Neuronal stem cell (in vitro differentiated cells): ENCODE data around the gene CFAP251.

ENCODE experiments used
- DNase-seq: peaks from one replicate; pipeline ENCODE4 v3.0.0-alpha.2; 2013; ENCODE audit warnings: low spot score
- H2AFZ ChIP-seq: one replicate; pipeline ENCODE4 v1.6.1; 2013; ENCODE audit warnings: mild to moderate bottlenecking, low read length, inconsistent platforms
- H2AK5ac ChIP-seq: 2 replicates; pipeline ENCODE4 v1.6.1; 2013; ENCODE audit warnings: low read depth, mild to moderate bottlenecking, inconsistent platforms, low read length, moderate library complexity, mixed read lengths
- H2BK120ac ChIP-seq: 2 replicates; pipeline ENCODE4 v1.6.1; 2013; ENCODE audit warnings: low read depth, mild to moderate bottlenecking, inconsistent platforms, low read length, moderate library complexity, mixed read lengths
- H2BK12ac ChIP-seq: one replicate; pipeline ENCODE4 v1.6.1; 2013; ENCODE audit warnings: low read length, inconsistent platforms
- H2BK15ac ChIP-seq: 2 replicates; pipeline ENCODE4 v1.6.1; 2013; ENCODE audit warnings: mild to moderate bottlenecking, low read length, inconsistent platforms, mixed read lengths
- H2BK5ac ChIP-seq: one replicate; pipeline ENCODE4 v1.6.1; 2013; ENCODE audit warnings: inconsistent platforms, mild to moderate bottlenecking, low read length, moderate library complexity
- H3K14ac ChIP-seq: one replicate; pipeline ENCODE4 v1.6.1; 2013; ENCODE audit warnings: low read length, inconsistent platforms
- H3K18ac ChIP-seq: 2 replicates; pipeline ENCODE4 v1.6.1; 2013; ENCODE audit warnings: low read length, inconsistent platforms
- H3K23ac ChIP-seq: 2 replicates; pipeline ENCODE4 v1.6.1; 2013; ENCODE audit warnings: low read depth, mild to moderate bottlenecking, mixed read lengths, low read length, inconsistent platforms; ENCODE audit not compliant: poor library complexity
- H3K27ac ChIP-seq: replicated peaks from 3 replicates; pipeline ENCODE4 v1.5.1; 2013; ENCODE audit warnings: low read length, inconsistent platforms
- H3K27me3 ChIP-seq, 3 experiments: 2 replicates each; pipeline ENCODE4 v1.6.1; 2013; ENCODE audit warnings: low read length in 3 of 3, mild to moderate bottlenecking in 2 of 3, inconsistent platforms in 1 of 3, low read depth in 1 of 3, mixed read lengths in 1 of 3, moderate library complexity in 1 of 3; ENCODE audit not compliant: control insufficient read depth in 3 of 3, insufficient read depth in 3 of 3
- H3K36me3 ChIP-seq, 2 donors: replicated peaks in 1 of 2; 2 replicates each; pipeline ENCODE4 v1.6.1; 2013; ENCODE audit warnings: low read length in 2 of 2; ENCODE audit not compliant: control insufficient read depth in 2 of 2, insufficient read depth in 2 of 2
- H3K4ac ChIP-seq: 2 replicates; pipeline ENCODE4 v1.6.1; 2013; ENCODE audit warnings: inconsistent platforms, mild to moderate bottlenecking, low read length, moderate library complexity
- H3K4me1 ChIP-seq, 2 donors: 1 replicate in 1 of 2; 2 replicates in 1 of 2; pipeline ENCODE4 v1.6.1; 2013; ENCODE audit warnings: low read length in 2 of 2, low read depth in 1 of 2; ENCODE audit not compliant: control insufficient read depth in 2 of 2, insufficient read depth in 1 of 2
- H3K4me2 ChIP-seq: one replicate; pipeline ENCODE4 v1.6.1; 2013; ENCODE audit warnings: mild to moderate bottlenecking, low read length, inconsistent platforms; ENCODE audit not compliant: insufficient read depth, poor library complexity, severe bottlenecking
- H3K4me3 ChIP-seq, 2 donors: 2 replicates each; pipeline ENCODE4 v1.5.1; 2013; ENCODE audit warnings: low read length in 2 of 2, mild to moderate bottlenecking in 2 of 2, inconsistent platforms in 1 of 2, moderate library complexity in 1 of 2
- H3K79me1 ChIP-seq: one replicate; pipeline ENCODE4 v1.6.1; 2013; ENCODE audit warnings: low read depth, mild to moderate bottlenecking, inconsistent platforms, low read length, moderate library complexity
- H3K9ac ChIP-seq: one replicate; pipeline ENCODE4 v1.6.1; 2013; ENCODE audit warnings: mild to moderate bottlenecking, low read depth, low read length, inconsistent platforms; ENCODE audit not compliant: poor library complexity
- H3K9me3 ChIP-seq, 2 donors: replicated peaks in 1 of 2; 2 replicates each; pipeline versions ENCODE3 to v1.6.1; 2013; ENCODE audit warnings: low read length in 2 of 2, mild to moderate bottlenecking in 2 of 2, inconsistent platforms in 1 of 2, low read depth in 1 of 2, mixed read lengths in 1 of 2, moderate library complexity in 1 of 2; ENCODE audit not compliant: control insufficient read depth in 2 of 2, insufficient read depth in 1 of 2
- H4K8ac ChIP-seq: one replicate; pipeline ENCODE4 v1.6.1; 2013; ENCODE audit warnings: low read depth, mild to moderate bottlenecking, inconsistent platforms, low read length, moderate library complexity
- H4K91ac ChIP-seq: one replicate; pipeline ENCODE4 v1.6.1; 2013; ENCODE audit warnings: low read length, low read depth, mild to moderate bottlenecking, inconsistent platforms; ENCODE audit not compliant: poor library complexity
- WGBS, 2 donors: extraction: QIAGEN DNeasy Blood & Tissue Kit; methylation state at CpG; one replicate each; pipeline ENCODE4 v1.1.7; 2013; ENCODE audit warnings: missing lambda C conversion rate in 2 of 2, mixed read lengths in 1 of 2; ENCODE audit not compliant: insufficient read length in 2 of 2, insufficient replicate concordance in 1 of 2; ENCODE audit errors: extremely low coverage in 2 of 2; 5-methylcytosine and 5-hydroxymethylcytosine counted together

Gene CFAP251

GRCh38 chr12:122046145-122046544 lies 127.8 kb downstream of the CFAP251 start:
- H2BK15ac ChIP-seq, result no peak overlapping the region
- H3K4me2 ChIP-seq, result no peak overlapping the region
- no peak overlapping the region for H3K9ac ChIP-seq
- no peak overlapping the region for H2AK5ac ChIP-seq
- peaks cover 45 to 90% of the 10 kb centered on the region in 2 donors for H3K36me3 ChIP-seq
- H3K18ac ChIP-seq, result no peak overlapping the region
- H3K27me3 ChIP-seq, result no peaks in the 10 kb centered on the region
- H4K91ac ChIP-seq, result no peak overlapping the region
- H3K79me1 ChIP-seq, result peaks cover 7% of the 10 kb centered on the region
- H3K4me3 ChIP-seq, result peak overlapping the region in 1 of 2 donors; percentile 42
- H2AFZ ChIP-seq, result no peak overlapping the region
- H3K14ac ChIP-seq, result no peak overlapping the region
- DNase-seq, result no peak
- no peaks in the 10 kb centered on the region for H3K4me1 ChIP-seq
- no peak overlapping the region for H4K8ac ChIP-seq
- H3K23ac ChIP-seq, result no peak overlapping the region
- peaks cover 0 to 11% of the 10 kb centered on the region in 2 donors for H3K9me3 ChIP-seq
- no CpG with 5 or more reads among the region's 7 CpGs for WGBS, 2 donors
- H3K4ac ChIP-seq, result no peak overlapping the region
- H2BK12ac ChIP-seq, result no peak overlapping the region
- no peak overlapping the region for H3K27ac ChIP-seq
- H2BK5ac ChIP-seq, result no peak overlapping the region
- no peak overlapping the region for H2BK120ac ChIP-seq

GRCh38 chr12:122048151-122048550 lies 129.8 kb downstream of the CFAP251 start:
- no peak overlapping the region for H2AK5ac ChIP-seq
- no CpG with 5 or more reads among the region's 8 CpGs for WGBS, 2 donors
- H4K8ac ChIP-seq, result no peak overlapping the region
- H3K9ac ChIP-seq, result no peak overlapping the region
- H3K36me3 ChIP-seq, result peaks cover 44 to 80% of the 10 kb centered on the region in 2 donors
- H4K91ac ChIP-seq, result no peak overlapping the region
- H2AFZ ChIP-seq, result no peak overlapping the region
- no peaks in the 10 kb centered on the region for H3K4me1 ChIP-seq
- H3K23ac ChIP-seq, result no peak overlapping the region
- no peak overlapping the region for H3K14ac ChIP-seq
- H3K79me1 ChIP-seq, result peaks cover 3% of the 10 kb centered on the region
- H2BK120ac ChIP-seq, result no peak overlapping the region
- DNase-seq, result no peak
- no peak overlapping the region for H2BK15ac ChIP-seq
- no peak overlapping the region for H3K4me3 ChIP-seq
- no peak overlapping the region for H3K18ac ChIP-seq
- H2BK5ac ChIP-seq, result no peak overlapping the region
- no peaks in the 10 kb centered on the region for H3K27me3 ChIP-seq
- no peak overlapping the region for H3K27ac ChIP-seq
- peaks cover 0 to 11% of the 10 kb centered on the region in 2 donors for H3K9me3 ChIP-seq
- no peak overlapping the region for H3K4ac ChIP-seq
- H2BK12ac ChIP-seq, result no peak overlapping the region
- H3K4me2 ChIP-seq, result no peak overlapping the region

GRCh38 chr12:122049827-122050226 lies 131.4 kb downstream of the CFAP251 start:
- Histone ChIP-seq H3K27ac (no peak overlapping the region), H4K91ac (no peak overlapping the region), H3K79me1 (no peaks in the 10 kb centered on the region), H3K4me1 (no peaks in the 10 kb centered on the region), H3K27me3 (no peaks in the 10 kb centered on the region), H3K9ac (peak overlapping the region; percentile 60), H2BK5ac (no peak overlapping the region), H4K8ac (no peak overlapping the region), H2AFZ (no peak overlapping the region), H3K23ac (no peak overlapping the region), H3K4me2 (no peak overlapping the region), H2BK120ac (no peak overlapping the region), H3K4ac (no peak overlapping the region), H3K36me3 (peaks cover 35 to 69% of the 10 kb centered on the region in 2 donors), H3K9me3 (peaks cover 0 to 3% of the 10 kb centered on the region in 2 donors), H3K14ac (no peak overlapping the region), H2AK5ac (no peak overlapping the region), H2BK12ac (no peak overlapping the region), H3K4me3 (no peak overlapping the region), H2BK15ac (no peak overlapping the region), H3K18ac (no peak overlapping the region)
- DNase-seq, result no peak
- no CpG with 5 or more reads among the region's 9 CpGs for WGBS, 2 donors

- no peak overlapping the region for H3K18ac ChIP-seq
- H4K91ac ChIP-seq, result no peak overlapping the region
- no CpG with 5 or more reads among the region's 20 CpGs for WGBS, 2 donors
- H2BK15ac ChIP-seq, result no peak overlapping the region
- no peak overlapping the region for H2BK120ac ChIP-seq
- no peak overlapping the region for H3K27ac ChIP-seq
- H3K9ac ChIP-seq, result no peak overlapping the region
- H3K4me2 ChIP-seq, result no peak overlapping the region
- H2BK12ac ChIP-seq, result no peak overlapping the region
- no peak overlapping the region for H3K4me3 ChIP-seq
- peaks cover 0 to 2% of the 10 kb centered on the region in 2 donors for H3K9me3 ChIP-seq
- peaks cover 36 to 69% of the 10 kb centered on the region in 2 donors for H3K36me3 ChIP-seq
- H2AK5ac ChIP-seq, result no peak overlapping the region
- no peak overlapping the region for H3K14ac ChIP-seq
- DNase-seq, result no peak
- no peak overlapping the region for H4K8ac ChIP-seq
- no peaks in the 10 kb centered on the region for H3K79me1 ChIP-seq
- no peak overlapping the region for H3K23ac ChIP-seq
- H2AFZ ChIP-seq, result no peak overlapping the region
- H3K4me1 ChIP-seq, result no peaks in the 10 kb centered on the region
- H3K4ac ChIP-seq, result no peak overlapping the region
- H2BK5ac ChIP-seq, result no peak overlapping the region
- no peaks in the 10 kb centered on the region for H3K27me3 ChIP-seq
These were observed 132.3 kb downstream of the CFAP251 start for GRCh38 chr12:122050706-122051105.
